Measurements from ENCODE around the gene INTS7. TPM values are rescaled to one million over a fixed set of nuclear protein-coding genes. Genes with fewer than 3 reads are reported as not detected.
A peak's percentile ranks its signal among the peaks of the same experiment; 100 is the strongest.

The INTS7 gene
- polyA plus RNA-seq, 3 donors: 6.1 to 10.7 (median 7.6) TPM

GRCh38 chr1:212077028-212077427, 41.7 kb upstream of the INTS7 start:
- Histone ChIP-seq H3K36me3 (replicated peaks in 1 of 2; ENCODE audit: control insufficient read depth in 1 of 2, insufficient read depth in 2 of 2, low read length in 2 of 2) (peaks cover 7 to 45% of the 10 kb centered on the region in 2 donors), H3K27me3 (ENCODE audit: control insufficient read depth in 2 of 2, insufficient read depth in 2 of 2, low read length in 2 of 2) (no peaks in the 10 kb centered on the region), H3K79me2 (ENCODE audit: insufficient read depth, low read length) (no peaks in the 10 kb centered on the region), H3K9ac (ENCODE audit: insufficient read depth, low read length, poor library complexity, severe bottlenecking) (no peak overlapping the region), H3K4me2 (replicated peaks; ENCODE audit: extremely low read depth, low read length, poor library complexity, severe bottlenecking) (no peak overlapping the region), H3K9me3 (replicated peaks in 1 of 2; ENCODE audit: control insufficient read depth in 1 of 2, insufficient read depth in 1 of 2, low read length in 2 of 2) (no peaks in the 10 kb centered on the region), H3K4me1 (ENCODE audit: control insufficient read depth in 1 of 2, insufficient read depth in 2 of 2, low read length in 2 of 2) (no peaks in the 10 kb centered on the region), H3K4me3 (replicated peaks in 1 of 3; ENCODE audit: low read depth in 2 of 3, low read length in 3 of 3) (no peak overlapping the region), H3K27ac (ENCODE audit: low read depth in 1 of 2, low read length in 2 of 2) (no peak overlapping the region), H2AFZ (ENCODE audit: insufficient read depth, low read depth, low read length, poor library complexity, severe bottlenecking) (no peak overlapping the region), H4K20me1 (ENCODE audit: insufficient read depth, low read length) (no peaks in the 10 kb centered on the region)
- 17% methylated on average over 1 of the region's 2 CpGs for WGBS (ENCODE audit: insufficient coverage)
- no peaks in the 10 kb centered on the region for H3K27me3 Mint-ChIP-seq (ENCODE audit: low read depth in 3 of 3)
- intact Hi-C loops (cut with micrococcal nuclease): no loop called here
- peak in 1 of 3 donors; percentile 8 for DNase-seq
- no peak overlapping the region for H3K27ac Mint-ChIP-seq
- H3K9me3 Mint-ChIP-seq: no peaks in the 10 kb centered on the region
- no peaks in the 10 kb centered on the region for H3K4me1 Mint-ChIP-seq
- no peak overlapping the region for H3K4me3 Mint-ChIP-seq
- no peak for TF ChIP-seq CTCF (IDR thresholded peaks at IDR 0.05)
- H3K36me3 Mint-ChIP-seq: peaks cover 18 to 19% of the 10 kb centered on the region in 2 donors

GRCh38 chr1:212074856-212075255, 39.5 kb upstream of the INTS7 start:
- no peak overlapping the region for H3K4me2 ChIP-seq (replicated peaks; ENCODE audit: extremely low read depth, low read length, poor library complexity, severe bottlenecking)
- no peak overlapping the region for H3K27ac ChIP-seq (ENCODE audit: low read depth in 1 of 2, low read length in 2 of 2)
- H3K4me1 ChIP-seq (ENCODE audit: control insufficient read depth in 1 of 2, insufficient read depth in 2 of 2, low read length in 2 of 2): no peaks in the 10 kb centered on the region
- H2AFZ ChIP-seq (ENCODE audit: insufficient read depth, low read depth, low read length, poor library complexity, severe bottlenecking): peak overlapping the region; percentile 24
- no peak overlapping the region for H3K4me3 Mint-ChIP-seq
- no peaks in the 10 kb centered on the region for H3K27me3 ChIP-seq (ENCODE audit: control insufficient read depth in 2 of 2, insufficient read depth in 2 of 2, low read length in 2 of 2)
- no peaks in the 10 kb centered on the region for H3K4me1 Mint-ChIP-seq
- WGBS (ENCODE audit: insufficient coverage): no CpG with 5 or more reads among the region's 3 CpGs
- DNase-seq: no peak
- peaks cover 3 to 29% of the 10 kb centered on the region in 2 donors for H3K36me3 ChIP-seq (replicated peaks in 1 of 2; ENCODE audit: control insufficient read depth in 1 of 2, insufficient read depth in 2 of 2, low read length in 2 of 2)
- H3K9ac ChIP-seq (ENCODE audit: insufficient read depth, low read length, poor library complexity, severe bottlenecking): no peak overlapping the region
- H4K20me1 ChIP-seq (ENCODE audit: insufficient read depth, low read length): no peaks in the 10 kb centered on the region
- no peak overlapping the region for H3K27ac Mint-ChIP-seq
- no peak for TF ChIP-seq CTCF (IDR thresholded peaks at IDR 0.05)
- H3K4me3 ChIP-seq (replicated peaks in 1 of 3; ENCODE audit: low read depth in 2 of 3, low read length in 3 of 3): no peak overlapping the region
- H3K36me3 Mint-ChIP-seq: peaks cover 12 to 26% of the 10 kb centered on the region in 2 donors
- H3K9me3 ChIP-seq (replicated peaks in 1 of 2; ENCODE audit: control insufficient read depth in 1 of 2, insufficient read depth in 1 of 2, low read length in 2 of 2): no peaks in the 10 kb centered on the region
- H3K79me2 ChIP-seq (ENCODE audit: insufficient read depth, low read length): no peaks in the 10 kb centered on the region
- H3K9me3 Mint-ChIP-seq: no peaks in the 10 kb centered on the region
- intact Hi-C loops (cut with micrococcal nuclease): loop anchor here in 1 of 2 donors (5.0 kb wide), 1 partner anchor 382 kb away; no protein-coding TSS in a partner anchor
- no peaks in the 10 kb centered on the region for H3K27me3 Mint-ChIP-seq (ENCODE audit: low read depth in 3 of 3)

All from CD14-positive monocyte (primary cell).